SK-N-SH treated with all-trans-retinoic acid at 6 μM for 48 hours (cell line): ENCODE results near the gene LINS1.

ENCODE experiments used
- BACH2 ChIP-seq: fragments of 250-450 bp; sonication (Bioruptor Pico); IDR thresholded peaks from 2 replicates; pipeline ENCODE4 v1.9.0; 2021; ENCODE audit warnings: mild to moderate bottlenecking, borderline replicate concordance
- TCF4 ChIP-seq: fragments of 250-450 bp; sonication (Bioruptor Pico); IDR thresholded peaks from 2 replicates; pipeline ENCODE4 v1.8.0; 2021; ENCODE audit warnings: mild to moderate bottlenecking, moderate library complexity, borderline replicate concordance
- TF ChIP-seq, protein P1 (sequence below): fragments of 250-450 bp; sonication (Bioruptor Pico); IDR thresholded peaks from 2 replicates; pipeline ENCODE4 v1.8.0; 2021; ENCODE audit warnings: low read depth, mild to moderate bottlenecking, moderate library complexity, borderline replicate concordance

- TF ChIP-seq TCF4 (no peak), BACH2 (CRISPR knock-in tag) (no peak)
- TF ChIP-seq, protein P1, sequence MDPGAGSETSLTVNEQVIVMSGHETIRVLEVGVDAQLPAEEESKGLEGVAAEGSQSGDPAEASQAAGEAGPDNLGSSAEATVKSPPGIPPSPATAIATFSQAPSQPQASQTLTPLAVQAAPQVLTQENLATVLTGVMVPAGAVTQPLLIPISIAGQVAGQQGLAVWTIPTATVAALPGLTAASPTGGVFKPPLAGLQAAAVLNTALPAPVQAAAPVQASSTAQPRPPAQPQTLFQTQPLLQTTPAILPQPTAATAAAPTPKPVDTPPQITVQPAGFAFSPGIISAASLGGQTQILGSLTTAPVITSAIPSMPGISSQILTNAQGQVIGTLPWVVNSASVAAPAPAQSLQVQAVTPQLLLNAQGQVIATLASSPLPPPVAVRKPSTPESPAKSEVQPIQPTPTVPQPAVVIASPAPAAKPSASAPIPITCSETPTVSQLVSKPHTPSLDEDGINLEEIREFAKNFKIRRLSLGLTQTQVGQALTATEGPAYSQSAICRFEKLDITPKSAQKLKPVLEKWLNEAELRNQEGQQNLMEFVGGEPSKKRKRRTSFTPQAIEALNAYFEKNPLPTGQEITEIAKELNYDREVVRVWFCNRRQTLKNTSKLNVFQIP (CRISPR knock-in tag), result no peak
Measured at GRCh38 chr15:100569391-100569790, 32.6 kb downstream of the LINS1 start.
